GM19035 (cell line): ENCODE data around the gene ADCYAP1R1.

Experiments used
- ATAC-seq: cut with Tn5 transposase; IDR thresholded peaks from one replicate; pipeline ENCODE4 v1.9.1; 2021; ENCODE audit not compliant: unreplicated experiment

Gene ADCYAP1R1

GRCh38 chr7:31082447-31082846, 30.3 kb downstream of the ADCYAP1R1 start:
- ATAC-seq: no peak

- ATAC-seq: no peak
These were observed 31.2 kb downstream of the ADCYAP1R1 start for GRCh38 chr7:31083210-31083786.

GRCh38 chr7:31084226-31084625, 32.1 kb downstream of the ADCYAP1R1 start:
- ATAC-seq: no peak

GRCh38 chr7:31087351-31087750, 35.2 kb downstream of the ADCYAP1R1 start:
- ATAC-seq: no peak

- no peak for ATAC-seq
These were observed 39.9 kb downstream of the ADCYAP1R1 start for GRCh38 chr7:31091924-31092434.

GRCh38 chr7:31092606-31093005, 40.5 kb downstream of the ADCYAP1R1 start:
- no peak for ATAC-seq

- ATAC-seq: no peak
These were observed 41.2 kb downstream of the ADCYAP1R1 start for GRCh38 chr7:31093282-31093681.

- no peak for ATAC-seq
These were observed 42.2 kb downstream of the ADCYAP1R1 start for GRCh38 chr7:31094271-31094670.

GRCh38 chr7:31095286-31096197, 43.4 kb downstream of the ADCYAP1R1 start:
- no peak for ATAC-seq

GRCh38 chr7:31096198-31096876, 44.2 kb downstream of the ADCYAP1R1 start:
- ATAC-seq: no peak

GRCh38 chr7:31096877-31097258, 44.8 kb downstream of the ADCYAP1R1 start:
- no peak for ATAC-seq

GRCh38 chr7:31098642-31099360, 46.7 kb downstream of the ADCYAP1R1 start:
- no peak for ATAC-seq

- no peak for ATAC-seq
These were observed 47.6 kb downstream of the ADCYAP1R1 start for GRCh38 chr7:31099451-31100444.

- no peak for ATAC-seq
These were observed 48.3 kb downstream of the ADCYAP1R1 start for GRCh38 chr7:31100445-31100844.

GRCh38 chr7:31100871-31101270, 48.8 kb downstream of the ADCYAP1R1 start:
- ATAC-seq: no peak

- no peak for ATAC-seq
These were observed 49.4 kb downstream of the ADCYAP1R1 start for GRCh38 chr7:31101544-31101943.

- ATAC-seq: no peak
These were observed 50.3 kb downstream of the ADCYAP1R1 start for GRCh38 chr7:31102151-31102972.

GRCh38 chr7:31102973-31103850, 51.1 kb downstream of the ADCYAP1R1 start:
- no peak for ATAC-seq
